WTC11 (cell line): ENCODE data around the gene CROCC. TPM values are rescaled to one million over a fixed set of nuclear protein-coding genes. Genes with fewer than 3 reads are reported as not detected.

Source experiments
- ATAC-seq: fragments of 200-7000 bp; cut with Tn5 transposase; 2 replicates; pipeline ENCODE4 v1.10.0; 2021; ENCODE audit warnings: mild to moderate bottlenecking, moderate library complexity
- CTCF ChIA-PET: fragments of 300-600 bp; sonication (Branson Sonifier 250); formaldehyde crosslinking; loops from one replicate; lab custom pipeline; 2021; ENCODE audit warnings: antibody characterized with exemption; lab: Charles Lee
- POLR2A ChIA-PET: fragments of 350-600 bp; sonication (Branson Sonifier 250); formaldehyde crosslinking; loops from one replicate; lab custom pipeline; 2021; ENCODE audit warnings: antibody characterized with exemption; lab: Charles Lee
- DNase-seq: peaks from one replicate; pipeline ENCODE4 v3.0.0; 2021; ENCODE audit warnings: low spot score
- H3K27ac Mint-ChIP-seq: 2 replicates; pipeline ENCODE4 v1.8.0; 2021; ENCODE audit warnings: mixed read lengths
- H3K27me3 Mint-ChIP-seq: 2 replicates; pipeline ENCODE4 v1.8.0; 2021; ENCODE audit warnings: low read depth, mild to moderate bottlenecking, moderate library complexity, mixed read lengths
- H3K36me3 Mint-ChIP-seq: 2 replicates; pipeline ENCODE4 v1.8.0; 2021; ENCODE audit warnings: mixed read lengths
- H3K4me1 Mint-ChIP-seq: 2 replicates; pipeline ENCODE4 v1.8.0; 2022; ENCODE audit warnings: mixed read lengths
- H3K4me3 Mint-ChIP-seq: 2 replicates; pipeline ENCODE4 v1.8.0; 2021; ENCODE audit warnings: mild to moderate bottlenecking, moderate library complexity, mixed read lengths
- H3K9me3 Mint-ChIP-seq: 2 replicates; pipeline ENCODE4 v1.8.0; 2021; ENCODE audit warnings: mixed read lengths
- CREB1 ChIP-seq: sonication (generic); formaldehyde crosslinking; IDR thresholded peaks from 2 replicates; pipeline ENCODE4 v1.8.0; 2023; ENCODE audit warnings: mild to moderate bottlenecking, missing genetic modification reagents
- NFATC4 ChIP-seq: fragments of 250-450 bp; sonication (Bioruptor Pico); IDR thresholded peaks from 2 replicates; pipeline ENCODE4 v1.9.0; 2021; ENCODE audit warnings: mild to moderate bottlenecking
- NR1H2 ChIP-seq: sonication (generic); formaldehyde crosslinking; IDR thresholded peaks from 2 replicates; pipeline ENCODE4 v1.9.0; 2021; ENCODE audit warnings: mild to moderate bottlenecking, moderate library complexity, missing genetic modification reagents
- OVOL2 ChIP-seq: fragments of 250-450 bp; sonication (Bioruptor Pico); IDR thresholded peaks from 2 replicates; pipeline ENCODE4 v1.9.0; 2021; ENCODE audit warnings: mild to moderate bottlenecking, borderline replicate concordance
- PRDM15 ChIP-seq: sonication (generic); formaldehyde crosslinking; IDR thresholded peaks from 2 replicates; pipeline ENCODE4 v1.8.0; 2022; ENCODE audit warnings: missing genetic modification reagents
- SMAD4 ChIP-seq: sonication (generic); formaldehyde crosslinking; IDR thresholded peaks from 2 replicates; pipeline ENCODE4 v1.8.0; 2022; ENCODE audit warnings: mild to moderate bottlenecking, missing genetic modification reagents
- SOX15 ChIP-seq: fragments of 250-450 bp; sonication (Bioruptor Pico); IDR thresholded peaks from 2 replicates; pipeline ENCODE4 v1.9.0; 2021; ENCODE audit warnings: mild to moderate bottlenecking
- ZNF532 ChIP-seq: fragments of 250-450 bp; sonication (Bioruptor Pico); IDR thresholded peaks from 2 replicates; pipeline ENCODE4 v1.9.0; 2021; ENCODE audit warnings: mild to moderate bottlenecking, borderline replicate concordance
- total RNA-seq: library from RNA; stranded (reverse); gene quantifications from 3 replicates; pipeline ENCODE4 v1.2.3, GENCODE V29; 2021
- TF ChIP-seq, protein P1 (sequence below): sonication (generic); formaldehyde crosslinking; IDR thresholded peaks from 2 replicates; pipeline ENCODE4 v1.8.1; 2023; ENCODE audit warnings: mild to moderate bottlenecking, missing genetic modification reagents, moderate library complexity
- TF ChIP-seq, protein P2 (sequence below): sonication (generic); formaldehyde crosslinking; IDR thresholded peaks from 2 replicates; pipeline ENCODE4 v1.8.1; 2022; ENCODE audit warnings: low read depth, missing genetic modification reagents, borderline replicate concordance

The CROCC gene
- total RNA-seq, 1 experiment from 2014 or later: 75.6 TPM

- CTCF ChIA-PET: interaction anchor here (1.8 to 5.3 kb wide), 6 partner anchors 10 to 367 kb away, joined by 15 to 67 read pairs (median 29); no protein-coding TSS in a partner anchor
These were observed 66.5 kb downstream of the CROCC start for GRCh38 chr1:16988210-16988609.

More at GRCh38 chr1:16988210-16988609, 66.5 kb downstream of the CROCC start:
- ATAC-seq (no peak), DNase-seq (no peak)
- Mint-ChIP-seq H3K4me1 (peaks cover 6% of the 10 kb centered on the region), H3K27ac (no peak overlapping the region), H3K9me3 (no peaks in the 10 kb centered on the region), H3K27me3 (no peaks in the 10 kb centered on the region), H3K4me3 (no peak overlapping the region), H3K36me3 (no peaks in the 10 kb centered on the region)
- POLR2A ChIA-PET: no interaction called here
- TF ChIP-seq, protein P1, sequence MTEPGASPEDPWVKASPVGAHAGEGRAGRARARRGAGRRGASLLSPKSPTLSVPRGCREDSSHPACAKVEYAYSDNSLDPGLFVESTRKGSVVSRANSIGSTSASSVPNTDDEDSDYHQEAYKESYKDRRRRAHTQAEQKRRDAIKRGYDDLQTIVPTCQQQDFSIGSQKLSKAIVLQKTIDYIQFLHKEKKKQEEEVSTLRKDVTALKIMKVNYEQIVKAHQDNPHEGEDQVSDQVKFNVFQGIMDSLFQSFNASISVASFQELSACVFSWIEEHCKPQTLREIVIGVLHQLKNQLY (CRISPR knock-in tag): no peak
- TF ChIP-seq NR1H2 (no peak), SMAD4 (no peak), NFATC4 (no peak), CREB1 (CRISPR knock-in tag) (no peak), OVOL2 (CRISPR knock-in tag) (no peak), ZNF532 (no peak), SOX15 (CRISPR knock-in tag) (no peak), PRDM15 (no peak)
- TF ChIP-seq, protein P2, sequence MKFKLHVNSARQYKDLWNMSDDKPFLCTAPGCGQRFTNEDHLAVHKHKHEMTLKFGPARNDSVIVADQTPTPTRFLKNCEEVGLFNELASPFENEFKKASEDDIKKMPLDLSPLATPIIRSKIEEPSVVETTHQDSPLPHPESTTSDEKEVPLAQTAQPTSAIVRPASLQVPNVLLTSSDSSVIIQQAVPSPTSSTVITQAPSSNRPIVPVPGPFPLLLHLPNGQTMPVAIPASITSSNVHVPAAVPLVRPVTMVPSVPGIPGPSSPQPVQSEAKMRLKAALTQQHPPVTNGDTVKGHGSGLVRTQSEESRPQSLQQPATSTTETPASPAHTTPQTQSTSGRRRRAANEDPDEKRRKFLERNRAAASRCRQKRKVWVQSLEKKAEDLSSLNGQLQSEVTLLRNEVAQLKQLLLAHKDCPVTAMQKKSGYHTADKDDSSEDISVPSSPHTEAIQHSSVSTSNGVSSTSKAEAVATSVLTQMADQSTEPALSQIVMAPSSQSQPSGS (CRISPR knock-in tag): no peak
- TF ChIP-seq, all 79 proteins: peak for 0
